Activated CD8-positive, alpha-beta T cell treated with anti-CD3 and anti-CD28 coated beads for 36 hours (primary cell): ENCODE measurements around the gene DDR2. TPM values are rescaled to one million over a fixed set of nuclear protein-coding genes. Genes with fewer than 3 reads are reported as not detected.

Source experiments
- ATAC-seq: fragments of 200-7000 bp; cut with Tn5 transposase; one replicate; pipeline ENCODE4 v1.10.0; 2021; ENCODE audit warnings: mild to moderate bottlenecking, moderate library complexity
- CTCF ChIA-PET: fragments of 350-600 bp; sonication (Branson Sonifier 250); formaldehyde crosslinking; loops from one replicate; lab custom pipeline; 2021; ENCODE audit warnings: antibody characterized with exemption; lab: Charles Lee
- POLR2A ChIA-PET: fragments of 350-600 bp; sonication (Branson Sonifier 250); formaldehyde crosslinking; loops from one replicate; lab custom pipeline; 2021; ENCODE audit warnings: antibody characterized with exemption; lab: Charles Lee
- DNase-seq: peaks from one replicate; pipeline ENCODE4 v3.0.0-alpha.2; 2020
- H3K27ac Mint-ChIP-seq: one replicate; pipeline ENCODE4 v1.8.0; 2021; ENCODE audit warnings: mild to moderate bottlenecking, mixed read lengths
- H3K27me3 Mint-ChIP-seq: one replicate; pipeline ENCODE4 v1.8.0; 2021; ENCODE audit warnings: mixed read lengths
- H3K36me3 Mint-ChIP-seq: one replicate; pipeline ENCODE4 v1.8.0; 2021; ENCODE audit warnings: low read depth, mixed read lengths
- H3K4me1 Mint-ChIP-seq: one replicate; pipeline ENCODE4 v1.8.0; 2021; ENCODE audit warnings: low read depth, mixed read lengths
- H3K4me3 Mint-ChIP-seq: one replicate; pipeline ENCODE4 v1.8.0; 2021; ENCODE audit warnings: mild to moderate bottlenecking, moderate library complexity, mixed read lengths
- H3K9me3 Mint-ChIP-seq: one replicate; pipeline ENCODE4 v1.8.0; 2021; ENCODE audit warnings: mixed read lengths
- CTCF ChIP-seq: fragments of 200-600 bp; IDR thresholded peaks from one replicate; pipeline ENCODE4 v1.8.0; 2022; ENCODE audit warnings: antibody characterized with exemption, mild to moderate bottlenecking
- intact Hi-C: fragments of 100-400 bp; cut with micrococcal nuclease; formaldehyde crosslinking; loops from one replicate; pipeline ENCODE4 v1.10.0; 2022
- total RNA-seq, 2 experiments: library from RNA; stranded (reverse); gene quantifications; one replicate each; pipeline ENCODE4 v1.2.3, GENCODE V29; 2021

The DDR2 gene
- total RNA-seq, 2 experiments from 2014 or later = 0.31 to 0.45 TPM

- no peak for ATAC-seq
- Mint-ChIP-seq H3K4me1 (no peaks in the 10 kb centered on the region), H3K27me3 (peaks cover 2% of the 10 kb centered on the region), H3K27ac (no peak overlapping the region), H3K9me3 (no peaks in the 10 kb centered on the region), H3K36me3 (no peaks in the 10 kb centered on the region), H3K4me3 (no peak overlapping the region)
- CTCF ChIA-PET = no interaction called here
- POLR2A ChIA-PET = no interaction called here
- DNase-seq = no peak
- TF ChIP-seq CTCF = no peak
- intact Hi-C loops = no loop called here
Measured at GRCh38 chr1:162645666-162646065, 13.4 kb downstream of the DDR2 start.

- intact Hi-C loops = no loop called here
- H3K4me3 Mint-ChIP-seq = no peak overlapping the region
- no peak overlapping the region for H3K27ac Mint-ChIP-seq
- peaks cover 6% of the 10 kb centered on the region for H3K27me3 Mint-ChIP-seq
- no peaks in the 10 kb centered on the region for H3K36me3 Mint-ChIP-seq
- POLR2A ChIA-PET = no interaction called here
- no peaks in the 10 kb centered on the region for H3K9me3 Mint-ChIP-seq
- no peak for TF ChIP-seq CTCF
- CTCF ChIA-PET = interaction anchor here (0.8 kb wide), 1 partner anchor 36 kb away, joined by 3 read pairs; no protein-coding TSS in a partner anchor
- no peak for DNase-seq
- H3K4me1 Mint-ChIP-seq = no peaks in the 10 kb centered on the region
- no peak for ATAC-seq
Measured at GRCh38 chr1:162649583-162649982, 17.3 kb downstream of the DDR2 start.

- CTCF ChIA-PET = no interaction called here
- no peak for TF ChIP-seq CTCF
- POLR2A ChIA-PET = no interaction called here
- Mint-ChIP-seq H3K4me1 (no peaks in the 10 kb centered on the region), H3K27me3 (peaks cover 8% of the 10 kb centered on the region), H3K4me3 (no peak overlapping the region), H3K27ac (no peak overlapping the region), H3K36me3 (no peaks in the 10 kb centered on the region), H3K9me3 (no peaks in the 10 kb centered on the region)
- ATAC-seq (no peak), DNase-seq (no peak)
- intact Hi-C loops = no loop called here
Measured at GRCh38 chr1:162654915-162655620, 22.8 kb downstream of the DDR2 start.

GRCh38 chr1:162656266-162656665 lies 24.0 kb downstream of the DDR2 start:
- H3K4me3 Mint-ChIP-seq = no peak overlapping the region
- H3K36me3 Mint-ChIP-seq = no peaks in the 10 kb centered on the region
- intact Hi-C loops = no loop called here
- ATAC-seq = no peak
- DNase-seq = no peak
- no peaks in the 10 kb centered on the region for H3K4me1 Mint-ChIP-seq
- ChIA-PET CTCF (no interaction called here), POLR2A (no interaction called here)
- no peak overlapping the region for H3K27ac Mint-ChIP-seq
- no peaks in the 10 kb centered on the region for H3K9me3 Mint-ChIP-seq
- no peak for TF ChIP-seq CTCF
- H3K27me3 Mint-ChIP-seq = peaks cover 3% of the 10 kb centered on the region

GRCh38 chr1:162660574-162660973 lies 28.3 kb downstream of the DDR2 start:
- Mint-ChIP-seq H3K9me3 (no peaks in the 10 kb centered on the region), H3K4me3 (no peak overlapping the region), H3K27ac (no peak overlapping the region), H3K36me3 (no peaks in the 10 kb centered on the region), H3K4me1 (no peaks in the 10 kb centered on the region), H3K27me3 (peaks cover 8% of the 10 kb centered on the region)
- intact Hi-C loops = no loop called here
- no peak for TF ChIP-seq CTCF
- DNase-seq (no peak), ATAC-seq (no peak)
- CTCF ChIA-PET = interaction anchor here (1.0 kb wide), 1 partner anchor 11 kb away, joined by 3 read pairs; no protein-coding TSS in a partner anchor
- POLR2A ChIA-PET = no interaction called here
